ENCODE data around the gene NAT14. TPM values are rescaled to one million over a fixed set of nuclear protein-coding genes. Genes with fewer than 3 reads are reported as not detected.

Gene NAT14, protein sequence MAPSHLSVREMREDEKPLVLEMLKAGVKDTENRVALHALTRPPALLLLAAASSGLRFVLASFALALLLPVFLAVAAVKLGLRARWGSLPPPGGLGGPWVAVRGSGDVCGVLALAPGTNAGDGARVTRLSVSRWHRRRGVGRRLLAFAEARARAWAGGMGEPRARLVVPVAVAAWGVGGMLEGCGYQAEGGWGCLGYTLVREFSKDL
- total RNA-seq = 10 to 100 TPM in 2 of 4 donors, 1 to 10 TPM in 2; 5.1 to 28.3 (median 12.2) TPM

GRCh38 chr19:55484593-55485438, at the start of gene NAT14:
Gene NAT14 (plus strand): TSS chr19:55485188. CDS start chr19:55485709, 521 bp downstream.
- H3K4me3 ChIP-seq (replicated peaks in 1 of 3) = peak within 1 kb of the TSS in 2 of 3 donors; percentile 40 to 47
- intact Hi-C loops (cut with DNase I) = no loop called here
- peaks cover 0 to 18% of the 10 kb centered on the region in 2 donors for H3K36me3 ChIP-seq
- H3K9me3 ChIP-seq = no peaks in the 10 kb centered on the region
- 2 to 6% methylated on average over 24 to 60 of the region's 78 CpGs for WGBS, 2 donors
- H3K27ac ChIP-seq = peak within 1 kb of the TSS; percentile 78 to 97 (median 80)
- peak; percentile 48 for DNase-seq
- H3K4me1 ChIP-seq = peaks cover 35 to 49% of the 10 kb centered on the region in 2 donors
- TF ChIP-seq POLR2A (IDR thresholded peaks at IDR 0.05) = peak in 1 of 2 donors; percentile 32
- TF ChIP-seq CTCF (IDR thresholded peaks at IDR 0.05) = no peak
- H3K27me3 ChIP-seq = no peaks in the 10 kb centered on the region

DNA sequence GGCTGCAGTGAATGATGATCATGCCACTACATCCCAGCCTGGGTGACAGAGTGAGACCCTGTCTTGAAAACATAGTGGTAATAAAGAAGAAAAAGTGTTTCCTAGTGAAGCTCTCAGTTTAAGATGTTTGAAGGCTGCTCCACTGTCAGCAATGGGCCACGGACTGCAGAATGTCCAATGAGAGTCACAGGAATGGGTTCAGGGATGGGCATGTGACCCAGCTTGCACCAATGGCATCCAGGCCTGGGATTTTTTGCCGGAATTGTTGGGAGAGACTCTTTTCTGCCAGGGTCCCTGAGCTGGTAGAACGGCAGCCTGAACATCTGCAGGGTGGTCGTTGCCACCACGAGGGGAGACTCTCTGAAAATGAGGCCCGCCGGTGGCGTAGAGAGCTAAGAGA, 48.1 kb upstream of the NAT14 start:
- Histone ChIP-seq H3K9me3 (no peaks in the 10 kb centered on the region), H3K4me3 (replicated peaks in 1 of 3) (no peak overlapping the region), H3K4me1 (peaks cover 0 to under 1% of the 10 kb centered on the region in 2 donors), H3K27ac (no peak overlapping the region), H3K27me3 (peaks cover 16% of the 10 kb centered on the region), H3K36me3 (no peaks in the 10 kb centered on the region)
- intact Hi-C loops (cut with DNase I) = no loop called here
- WGBS, 2 donors = 37 to 40% methylated on average over 8 of the region's 8 CpGs
- DNase-seq = no peak
- TF ChIP-seq POLR2A (IDR thresholded peaks at IDR 0.05) (no peak), CTCF (IDR thresholded peaks at IDR 0.05) (no peak)

DNA sequence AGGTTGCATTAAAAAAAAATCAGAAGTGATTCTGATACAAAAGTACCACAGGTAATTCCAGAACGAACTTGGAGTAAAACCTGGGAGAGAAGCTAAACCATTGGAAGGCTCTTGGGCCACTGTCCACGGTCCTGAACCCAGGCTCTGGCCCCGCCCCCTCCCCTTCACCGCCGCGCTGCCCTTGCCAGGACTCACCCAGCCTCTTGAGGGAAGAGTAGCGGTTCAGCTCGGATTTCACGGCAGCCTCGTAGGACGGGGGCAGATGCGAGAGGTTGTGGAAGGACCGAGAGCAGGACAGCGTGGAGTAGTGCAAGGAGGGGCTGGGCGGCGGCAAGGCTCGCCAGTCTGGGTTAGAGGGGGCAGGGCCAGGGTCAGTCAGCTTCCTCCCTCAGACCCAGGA, 47.6 kb upstream of the NAT14 start:
- TF ChIP-seq CTCF (IDR thresholded peaks at IDR 0.05) (no peak), POLR2A (IDR thresholded peaks at IDR 0.05) (no peak)
- Histone ChIP-seq H3K4me3 (replicated peaks in 1 of 3) (no peak overlapping the region), H3K27me3 (peaks cover 18% of the 10 kb centered on the region), H3K9me3 (no peaks in the 10 kb centered on the region), H3K4me1 (peaks cover 0 to 4% of the 10 kb centered on the region in 2 donors), H3K36me3 (no peaks in the 10 kb centered on the region), H3K27ac (no peak overlapping the region)
- DNase-seq = peak; percentile 84 to 85
- intact Hi-C loops (cut with DNase I) = no loop called here
- 1 to 2% methylated on average over 14 to 17 of the region's 17 CpGs for WGBS, 2 donors

DNA sequence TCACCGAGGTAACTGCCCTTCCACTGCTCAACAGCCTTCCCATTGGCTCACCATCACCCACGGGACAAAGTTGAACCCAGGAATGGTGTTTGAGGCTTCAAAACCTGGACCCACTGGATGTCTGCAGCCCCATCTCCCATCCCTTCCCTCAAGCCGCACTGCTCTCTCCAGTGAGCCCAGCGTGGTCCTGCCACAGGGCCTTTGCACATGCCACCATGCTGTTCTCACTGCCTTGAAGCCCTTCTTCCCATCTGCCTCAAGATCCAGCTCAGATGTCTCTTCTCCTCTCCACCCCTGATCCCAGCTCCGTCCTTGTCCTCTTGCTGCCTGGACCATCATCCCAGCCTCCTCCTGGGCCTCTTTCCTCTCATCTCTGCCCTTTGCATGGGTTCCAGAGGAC, 45.9 kb upstream of the NAT14 start:
- intact Hi-C loops (cut with DNase I) = no loop called here
- peaks cover 0 to 4% of the 10 kb centered on the region in 2 donors for H3K4me1 ChIP-seq
- no peak for TF ChIP-seq POLR2A (IDR thresholded peaks at IDR 0.05)
- no peak for TF ChIP-seq CTCF (IDR thresholded peaks at IDR 0.05)
- 67 to 76% methylated on average over 5 of the region's 5 CpGs for WGBS, 2 donors
- no peak for DNase-seq
- no peaks in the 10 kb centered on the region for H3K36me3 ChIP-seq
- no peak overlapping the region for H3K4me3 ChIP-seq (replicated peaks in 1 of 3)
- no peak overlapping the region for H3K27ac ChIP-seq
- H3K27me3 ChIP-seq = peaks cover 24% of the 10 kb centered on the region
- no peaks in the 10 kb centered on the region for H3K9me3 ChIP-seq
